BJ (cell line): ENCODE data around the gene DTNB. TPM values are rescaled to one million over a fixed set of nuclear protein-coding genes. Genes with fewer than 3 reads are reported as not detected.

Source experiments
- CTCF ChIA-PET: fragments of 350-600 bp; formaldehyde crosslinking; extraction: SDS; loops from one replicate; lab custom pipeline; 2021; ENCODE audit warnings: antibody characterized with exemption, inconsistent platforms; lab: Yijun Ruan, JAX
- POLR2A ChIA-PET: fragments of 300-600 bp; sonication (Branson Sonifier 250); formaldehyde crosslinking; extraction: SDS; loops from one replicate; lab custom pipeline; 2021; ENCODE audit warnings: antibody characterized with exemption; lab: Charles Lee
- DNase-seq: peaks from one replicate; pipeline ENCODE4 v3.0.0-alpha.2; 2011; ENCODE audit warnings: low read depth
- H3K27me3 ChIP-seq: 2 replicates; pipeline ENCODE4 v1.6.0; 2011; ENCODE audit warnings: low read length; ENCODE audit not compliant: control insufficient read depth, insufficient read depth
- H3K36me3 ChIP-seq: 2 replicates; pipeline ENCODE4 v1.5.1; 2011; ENCODE audit warnings: low read length; ENCODE audit not compliant: control insufficient read depth, insufficient read depth
- H3K4me3 ChIP-seq: 2 replicates; pipeline ENCODE4 v1.5.1; 2011; ENCODE audit warnings: low read depth, mild to moderate bottlenecking, control low read depth, low read length
- CTCF ChIP-seq: IDR thresholded peaks from 2 replicates; pipeline ENCODE4 v1.5.1; 2011; ENCODE audit warnings: low read depth, mild to moderate bottlenecking, control low read depth, inconsistent platforms, low read length, moderate library complexity; ENCODE audit not compliant: insufficient read depth
- polyA plus RNA-seq: library from polyadenylated mRNA; depleted of rRNA; stranded (reverse); fragments of >200 nt; gene quantifications from 2 replicates; pipeline ENCODE4 v1.2.3, GENCODE V29; 2011

Gene DTNB
- polyA plus RNA-seq, 1 experiment, result 7.7 TPM

- Histone ChIP-seq H3K36me3 (no peaks in the 10 kb centered on the region), H3K4me3 (peak overlapping the region; percentile 75), H3K27me3 (no peaks in the 10 kb centered on the region)
- ChIA-PET POLR2A (no interaction called here), CTCF (interaction anchor here (0.6 to 1.2 kb wide), 3 partner anchors 8 to 1940 kb away, joined by 3 to 4 read pairs (median 3); no protein-coding TSS in a partner anchor)
- DNase-seq, result no peak
- no peak for TF ChIP-seq CTCF
These were observed 333.6 kb downstream of the DTNB start for GRCh38 chr2:25339791-25340180.

DNA sequence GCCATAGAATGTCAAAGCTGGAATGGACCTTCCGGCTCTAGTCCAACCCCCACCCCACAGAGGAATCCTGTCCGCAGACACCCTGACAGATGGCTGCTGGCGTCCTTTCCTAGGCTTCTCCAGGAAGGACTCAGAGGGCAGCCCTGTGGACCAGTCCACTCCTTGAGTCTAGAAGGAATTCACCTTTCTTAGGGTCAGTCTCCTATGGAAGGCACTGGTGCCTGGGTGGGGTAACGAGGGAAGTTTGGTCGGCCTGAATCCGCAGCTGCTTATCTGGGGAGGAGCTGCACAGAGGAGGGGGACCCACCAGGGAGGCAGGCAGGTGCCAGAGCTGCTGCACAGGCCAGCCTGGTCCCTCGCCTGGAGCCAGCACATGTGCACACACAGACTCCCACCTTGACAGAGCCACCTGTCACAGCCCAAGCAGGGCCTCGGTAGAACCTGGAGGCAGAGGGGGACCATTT is 334.1 kb downstream of the DTNB start:
- H3K36me3 ChIP-seq, result no peaks in the 10 kb centered on the region
- no peak for DNase-seq
- ChIA-PET CTCF (interaction anchor here (0.6 to 1.2 kb wide), 3 partner anchors 9 to 1940 kb away, joined by 3 to 4 read pairs (median 3); no protein-coding TSS in a partner anchor), POLR2A (no interaction called here)
- TF ChIP-seq CTCF, result no peak
- H3K27me3 ChIP-seq, result no peaks in the 10 kb centered on the region
- no peak overlapping the region for H3K4me3 ChIP-seq

- ChIA-PET POLR2A (no interaction called here), CTCF (no interaction called here)
- no peak for DNase-seq
- Histone ChIP-seq H3K4me3 (no peak overlapping the region), H3K36me3 (no peaks in the 10 kb centered on the region), H3K27me3 (no peaks in the 10 kb centered on the region)
- TF ChIP-seq CTCF, result no peak
These were observed 335.0 kb downstream of the DTNB start for GRCh38 chr2:25338401-25338800.

- Histone ChIP-seq H3K27me3 (no peaks in the 10 kb centered on the region), H3K36me3 (no peaks in the 10 kb centered on the region), H3K4me3 (no peak overlapping the region)
- CTCF ChIA-PET, result no interaction called here
- no peak for DNase-seq
- no peak for TF ChIP-seq CTCF
- POLR2A ChIA-PET, result no interaction called here
These were observed 335.5 kb downstream of the DTNB start for GRCh38 chr2:25337891-25338290.

DNA sequence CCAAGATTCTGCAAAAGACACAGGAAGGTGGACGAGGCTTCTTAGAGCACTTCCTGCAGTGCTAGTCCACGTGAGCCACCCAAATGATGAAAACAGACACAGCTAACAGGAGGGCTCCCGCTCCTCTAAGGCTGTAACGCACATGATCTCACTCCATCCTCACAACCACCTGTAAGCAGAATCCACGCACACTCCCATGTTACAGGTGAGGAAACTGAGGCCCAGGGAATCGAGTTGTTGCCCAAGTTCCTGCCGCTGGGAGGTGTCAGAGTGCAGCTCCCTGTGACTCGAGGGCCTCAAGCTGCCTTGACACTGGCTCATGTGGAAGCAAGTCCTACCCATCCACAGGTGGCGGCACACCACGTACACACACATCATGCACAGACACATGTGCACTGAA is 336.1 kb downstream of the DTNB start:
- no peak overlapping the region for H3K4me3 ChIP-seq
- no peak for DNase-seq
- no peak for TF ChIP-seq CTCF
- POLR2A ChIA-PET, result no interaction called here
- CTCF ChIA-PET, result no interaction called here
- H3K27me3 ChIP-seq, result no peaks in the 10 kb centered on the region
- no peaks in the 10 kb centered on the region for H3K36me3 ChIP-seq
